ENCODE data around the gene YKT6.

YKT6 gene

GRCh38 chr7:44220046-44220357, 19.2 kb downstream of the YKT6 start:
- H3K9me3 ChIP-seq (ENCODE audit: low read length), result peaks cover 2% of the 10 kb centered on the region
- no peaks in the 10 kb centered on the region for H3K36me3 ChIP-seq (ENCODE audit: insufficient read depth, low read length)
- H2AFZ ChIP-seq (ENCODE audit: low read depth, low read length), result no peak overlapping the region
- peaks cover 11% of the 10 kb centered on the region for H3K4me1 ChIP-seq (ENCODE audit: insufficient read depth, low read length)
- H3K27me3 ChIP-seq (ENCODE audit: insufficient read depth, low read length), result peaks cover 12% of the 10 kb centered on the region
- no peak overlapping the region for H3K4me3 ChIP-seq (ENCODE audit: low read length)

GRCh38 chr7:44220358-44221112, 19.8 kb downstream of the YKT6 start:
- H3K36me3 ChIP-seq (ENCODE audit: insufficient read depth, low read length), result no peaks in the 10 kb centered on the region
- no peak overlapping the region for H2AFZ ChIP-seq (ENCODE audit: low read depth, low read length)
- peaks cover 2% of the 10 kb centered on the region for H3K9me3 ChIP-seq (ENCODE audit: low read length)
- H3K4me3 ChIP-seq (ENCODE audit: low read length), result no peak overlapping the region
- H3K27me3 ChIP-seq (ENCODE audit: insufficient read depth, low read length), result peaks cover 14% of the 10 kb centered on the region
- H3K4me1 ChIP-seq (ENCODE audit: insufficient read depth, low read length), result peaks cover 11% of the 10 kb centered on the region

- Histone ChIP-seq H3K36me3 (ENCODE audit: insufficient read depth, low read length) (no peaks in the 10 kb centered on the region), H3K27me3 (ENCODE audit: insufficient read depth, low read length) (peaks cover 22% of the 10 kb centered on the region), H3K4me3 (ENCODE audit: low read length) (no peak overlapping the region), H3K4me1 (ENCODE audit: insufficient read depth, low read length) (peaks cover 11% of the 10 kb centered on the region), H3K9me3 (ENCODE audit: low read length) (peaks cover 2% of the 10 kb centered on the region), H2AFZ (ENCODE audit: low read depth, low read length) (no peak overlapping the region)
Observed at GRCh38 chr7:44221231-44221791, 20.5 kb downstream of the YKT6 start.

GRCh38 chr7:44222074-44222473, 21.3 kb downstream of the YKT6 start:
- Histone ChIP-seq H3K4me3 (ENCODE audit: low read length) (no peak overlapping the region), H3K9me3 (ENCODE audit: low read length) (peaks cover 2% of the 10 kb centered on the region), H3K27me3 (ENCODE audit: insufficient read depth, low read length) (peaks cover 23% of the 10 kb centered on the region), H3K36me3 (ENCODE audit: insufficient read depth, low read length) (no peaks in the 10 kb centered on the region), H2AFZ (ENCODE audit: low read depth, low read length) (no peak overlapping the region), H3K4me1 (ENCODE audit: insufficient read depth, low read length) (peaks cover 11% of the 10 kb centered on the region)

- H3K9me3 ChIP-seq (ENCODE audit: low read length), result peaks cover 2% of the 10 kb centered on the region
- H3K4me1 ChIP-seq (ENCODE audit: insufficient read depth, low read length), result peaks cover 10% of the 10 kb centered on the region
- H2AFZ ChIP-seq (ENCODE audit: low read depth, low read length), result no peak overlapping the region
- no peak overlapping the region for H3K4me3 ChIP-seq (ENCODE audit: low read length)
- peaks cover 24% of the 10 kb centered on the region for H3K27me3 ChIP-seq (ENCODE audit: insufficient read depth, low read length)
- no peaks in the 10 kb centered on the region for H3K36me3 ChIP-seq (ENCODE audit: insufficient read depth, low read length)
Observed at GRCh38 chr7:44222776-44223261, 22.0 kb downstream of the YKT6 start.

GRCh38 chr7:44223362-44224079, 22.7 kb downstream of the YKT6 start:
- no peak overlapping the region for H3K4me3 ChIP-seq (ENCODE audit: low read length)
- peaks cover 3% of the 10 kb centered on the region for H3K4me1 ChIP-seq (ENCODE audit: insufficient read depth, low read length)
- peaks cover 31% of the 10 kb centered on the region for H3K27me3 ChIP-seq (ENCODE audit: insufficient read depth, low read length)
- no peaks in the 10 kb centered on the region for H3K36me3 ChIP-seq (ENCODE audit: insufficient read depth, low read length)
- no peak overlapping the region for H2AFZ ChIP-seq (ENCODE audit: low read depth, low read length)
- H3K9me3 ChIP-seq (ENCODE audit: low read length), result peaks cover 2% of the 10 kb centered on the region

GRCh38 chr7:44224080-44224973, 23.5 kb downstream of the YKT6 start:
- Histone ChIP-seq H3K4me3 (ENCODE audit: low read length) (no peak overlapping the region), H3K9me3 (ENCODE audit: low read length) (no peaks in the 10 kb centered on the region), H3K4me1 (ENCODE audit: insufficient read depth, low read length) (no peaks in the 10 kb centered on the region), H3K27me3 (ENCODE audit: insufficient read depth, low read length) (peaks cover 37% of the 10 kb centered on the region), H3K36me3 (ENCODE audit: insufficient read depth, low read length) (no peaks in the 10 kb centered on the region), H2AFZ (ENCODE audit: low read depth, low read length) (no peak overlapping the region)

- no peak overlapping the region for H3K4me3 ChIP-seq (ENCODE audit: low read length)
- H2AFZ ChIP-seq (ENCODE audit: low read depth, low read length), result no peak overlapping the region
- peaks cover 37% of the 10 kb centered on the region for H3K27me3 ChIP-seq (ENCODE audit: insufficient read depth, low read length)
- no peaks in the 10 kb centered on the region for H3K36me3 ChIP-seq (ENCODE audit: insufficient read depth, low read length)
- H3K4me1 ChIP-seq (ENCODE audit: insufficient read depth, low read length), result no peaks in the 10 kb centered on the region
- H3K9me3 ChIP-seq (ENCODE audit: low read length), result no peaks in the 10 kb centered on the region
Observed at GRCh38 chr7:44224974-44225565, 24.3 kb downstream of the YKT6 start.

- Histone ChIP-seq H3K9me3 (ENCODE audit: low read length) (no peaks in the 10 kb centered on the region), H3K4me1 (ENCODE audit: insufficient read depth, low read length) (no peaks in the 10 kb centered on the region), H3K4me3 (ENCODE audit: low read length) (no peak overlapping the region), H2AFZ (ENCODE audit: low read depth, low read length) (no peak overlapping the region), H3K36me3 (ENCODE audit: insufficient read depth, low read length) (no peaks in the 10 kb centered on the region), H3K27me3 (ENCODE audit: insufficient read depth, low read length) (peaks cover 42% of the 10 kb centered on the region)
Observed at GRCh38 chr7:44225566-44226395, 25.0 kb downstream of the YKT6 start.

GRCh38 chr7:44226396-44226753, 25.6 kb downstream of the YKT6 start:
- peaks cover 46% of the 10 kb centered on the region for H3K27me3 ChIP-seq (ENCODE audit: insufficient read depth, low read length)
- no peak overlapping the region for H3K4me3 ChIP-seq (ENCODE audit: low read length)
- no peak overlapping the region for H2AFZ ChIP-seq (ENCODE audit: low read depth, low read length)
- no peaks in the 10 kb centered on the region for H3K4me1 ChIP-seq (ENCODE audit: insufficient read depth, low read length)
- no peaks in the 10 kb centered on the region for H3K9me3 ChIP-seq (ENCODE audit: low read length)
- no peaks in the 10 kb centered on the region for H3K36me3 ChIP-seq (ENCODE audit: insufficient read depth, low read length)

GRCh38 chr7:44227911-44228310, 27.1 kb downstream of the YKT6 start:
- Histone ChIP-seq H3K27me3 (ENCODE audit: insufficient read depth, low read length) (peaks cover 49% of the 10 kb centered on the region), H3K36me3 (ENCODE audit: insufficient read depth, low read length) (no peaks in the 10 kb centered on the region), H3K4me3 (ENCODE audit: low read length) (no peak overlapping the region), H3K9me3 (ENCODE audit: low read length) (no peaks in the 10 kb centered on the region), H3K4me1 (ENCODE audit: insufficient read depth, low read length) (no peaks in the 10 kb centered on the region), H2AFZ (ENCODE audit: low read depth, low read length) (no peak overlapping the region)

All from neuron (in vitro differentiated cells).